Measurements from ENCODE around the gene KLK1. TPM values are rescaled to one million over a fixed set of nuclear protein-coding genes. Genes with fewer than 3 reads are reported as not detected.

KLK1 gene
- polyA plus RNA-seq, 1 of the 3 experiments (the other 2 are of a cell fraction), result not detected

DNA sequence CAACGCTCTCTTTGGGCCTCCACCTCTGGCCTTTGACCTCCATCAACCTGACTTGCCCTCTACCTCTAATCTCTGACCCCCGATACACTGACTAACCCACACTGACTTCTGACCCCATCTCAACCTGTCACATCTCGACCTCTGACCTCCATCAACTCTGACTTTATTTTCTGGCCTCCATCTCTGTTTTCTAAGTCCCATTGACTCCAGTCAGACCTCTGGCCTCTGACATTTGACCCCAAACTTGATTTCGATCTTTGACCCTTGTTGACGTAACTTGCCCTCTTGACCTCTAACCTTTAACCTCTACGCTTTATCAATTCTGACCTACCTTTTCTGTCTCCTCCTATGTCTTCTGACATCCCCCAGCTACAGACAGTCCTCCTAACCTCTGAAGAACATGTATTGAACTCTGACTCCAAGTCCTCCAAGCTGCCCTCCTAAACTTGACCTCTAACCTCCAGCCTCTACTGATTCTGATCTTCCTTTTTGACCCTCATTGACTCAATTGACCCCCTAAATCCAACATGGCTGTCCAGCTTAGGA, 32.6 kb downstream of the KLK1 start:
- Histone ChIP-seq H3K9me3 (no peaks in the 10 kb centered on the region), H3K9ac (no peak overlapping the region), H3K9me2 (no peaks in the 10 kb centered on the region), H3K4me3 (ENCODE audit: low read depth in 2 of 2, low read length in 1 of 2) (no peak overlapping the region), H3K4me1 (ENCODE audit: control insufficient read depth in 1 of 2, insufficient read depth in 2 of 2, low read depth in 1 of 2, low read length in 1 of 2) (no peaks in the 10 kb centered on the region; a peak in 1 of 4 replicates), H3K36me3 (replicated peaks in 1 of 2; ENCODE audit: control insufficient read depth in 1 of 2, insufficient read depth in 2 of 2, low read length in 1 of 2) (no peaks in the 10 kb centered on the region), H3K27me3 (ENCODE audit: insufficient read depth) (no peaks in the 10 kb centered on the region), H3K4me2 (no peak overlapping the region), H3K27ac (ENCODE audit: low read depth in 2 of 2, low read length in 1 of 2) (no peak overlapping the region), H2AFZ (ENCODE audit: low read depth) (no peak overlapping the region), H3K79me2 (ENCODE audit: insufficient read depth) (no peaks in the 10 kb centered on the region), H3F3A (replicated peaks; ENCODE audit: insufficient read depth) (peaks cover 4% of the 10 kb centered on the region), H4K20me1 (ENCODE audit: insufficient read depth) (peaks cover 6% of the 10 kb centered on the region; the same call in 1 of the 2 replicates)
- ChIA-PET CTCF (interaction anchor here (1.0 to 3.8 kb wide), 4 partner anchors 8 to 291 kb away, joined by 3 to 27 read pairs (median 4); no protein-coding TSS in a partner anchor), POLR2A (no interaction called here)
- 87% methylated on average over 6 of the region's 6 CpGs for WGBS (ENCODE audit: low lambda C conversion rate)
- TF ChIP-seq, protein P1, sequence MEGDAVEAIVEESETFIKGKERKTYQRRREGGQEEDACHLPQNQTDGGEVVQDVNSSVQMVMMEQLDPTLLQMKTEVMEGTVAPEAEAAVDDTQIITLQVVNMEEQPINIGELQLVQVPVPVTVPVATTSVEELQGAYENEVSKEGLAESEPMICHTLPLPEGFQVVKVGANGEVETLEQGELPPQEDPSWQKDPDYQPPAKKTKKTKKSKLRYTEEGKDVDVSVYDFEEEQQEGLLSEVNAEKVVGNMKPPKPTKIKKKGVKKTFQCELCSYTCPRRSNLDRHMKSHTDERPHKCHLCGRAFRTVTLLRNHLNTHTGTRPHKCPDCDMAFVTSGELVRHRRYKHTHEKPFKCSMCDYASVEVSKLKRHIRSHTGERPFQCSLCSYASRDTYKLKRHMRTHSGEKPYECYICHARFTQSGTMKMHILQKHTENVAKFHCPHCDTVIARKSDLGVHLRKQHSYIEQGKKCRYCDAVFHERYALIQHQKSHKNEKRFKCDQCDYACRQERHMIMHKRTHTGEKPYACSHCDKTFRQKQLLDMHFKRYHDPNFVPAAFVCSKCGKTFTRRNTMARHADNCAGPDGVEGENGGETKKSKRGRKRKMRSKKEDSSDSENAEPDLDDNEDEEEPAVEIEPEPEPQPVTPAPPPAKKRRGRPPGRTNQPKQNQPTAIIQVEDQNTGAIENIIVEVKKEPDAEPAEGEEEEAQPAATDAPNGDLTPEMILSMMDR (IDR thresholded peaks at IDR 0.05), result no peak
- TF ChIP-seq SMC3 (IDR thresholded peaks at IDR 0.05; ENCODE audit: low read depth, low read length), result no peak
- DNase-seq, result no peak

DNA sequence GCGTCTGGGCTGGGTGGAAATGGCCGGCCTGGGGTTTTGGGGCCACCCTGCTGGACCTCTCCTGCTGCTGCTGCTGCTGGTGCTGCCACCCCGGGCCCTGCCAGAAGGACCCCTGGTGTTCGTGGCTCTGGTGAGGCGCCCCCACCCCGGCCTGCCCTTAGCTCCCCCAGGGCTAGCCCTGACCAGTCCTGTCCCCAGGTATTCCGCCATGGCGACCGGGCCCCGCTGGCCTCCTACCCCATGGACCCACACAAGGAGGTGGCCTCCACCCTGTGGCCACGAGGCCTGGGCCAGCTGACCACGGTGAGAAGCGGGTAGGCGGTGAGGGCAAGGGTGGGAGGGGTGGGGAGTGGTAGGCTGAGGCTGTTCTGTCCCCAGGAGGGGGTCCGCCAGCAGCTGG, 33.2 kb downstream of the KLK1 start, which contains the start of gene ACP4:
ACP4 (plus strand) TSS at position 20 of the 400 bp plus-strand sequence; CDS start at position 20, 0 bp downstream.
- WGBS (ENCODE audit: low lambda C conversion rate), result 95% methylated on average over 11 of the region's 15 CpGs
- ChIA-PET CTCF (interaction anchor here (1.0 to 1.6 kb wide), 3 partner anchors 8 to 290 kb away, joined by 3 to 4 read pairs (median 4); no protein-coding TSS in a partner anchor), POLR2A (no interaction called here)
- peak; percentile 58 for DNase-seq
- Histone ChIP-seq H3K4me1 (ENCODE audit: control insufficient read depth in 1 of 2, insufficient read depth in 2 of 2, low read depth in 1 of 2, low read length in 1 of 2) (no peaks in the 10 kb centered on the region; a peak in 1 of 4 replicates), H3K9me3 (no peaks in the 10 kb centered on the region), H3K4me3 (ENCODE audit: low read depth in 2 of 2, low read length in 1 of 2) (no peak within 1 kb of the TSS), H3F3A (replicated peaks; ENCODE audit: insufficient read depth) (peaks cover 4% of the 10 kb centered on the region), H3K4me2 (no peak within 1 kb of the TSS), H3K27me3 (ENCODE audit: insufficient read depth) (no peaks in the 10 kb centered on the region), H3K9me2 (no peaks in the 10 kb centered on the region), H3K27ac (ENCODE audit: low read depth in 2 of 2, low read length in 1 of 2) (no peak within 1 kb of the TSS), H3K79me2 (ENCODE audit: insufficient read depth) (no peaks in the 10 kb centered on the region), H4K20me1 (ENCODE audit: insufficient read depth) (peaks cover under 1% of the 10 kb centered on the region; the same call in 1 of the 2 replicates), H3K9ac (no peak within 1 kb of the TSS), H2AFZ (ENCODE audit: low read depth) (no peak within 1 kb of the TSS), H3K36me3 (replicated peaks in 1 of 2; ENCODE audit: control insufficient read depth in 1 of 2, insufficient read depth in 2 of 2, low read length in 1 of 2) (no peaks in the 10 kb centered on the region)
- TF ChIP-seq, protein P2, sequence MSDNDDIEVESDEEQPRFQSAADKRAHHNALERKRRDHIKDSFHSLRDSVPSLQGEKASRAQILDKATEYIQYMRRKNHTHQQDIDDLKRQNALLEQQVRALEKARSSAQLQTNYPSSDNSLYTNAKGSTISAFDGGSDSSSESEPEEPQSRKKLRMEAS (IDR thresholded peaks at IDR 0.05; ENCODE audit: low read depth), result no peak
- TF ChIP-seq ELF1 (IDR thresholded peaks at IDR 0.05), result no peak
- TF ChIP-seq TEAD4 (IDR thresholded peaks at IDR 0.05; ENCODE audit: borderline replicate concordance, insufficient read depth), result no peak
- no peak for TF ChIP-seq TAF1 (IDR thresholded peaks at IDR 0.05; ENCODE audit: borderline replicate concordance, low read depth, low read length)
- TF ChIP-seq, protein P3, sequence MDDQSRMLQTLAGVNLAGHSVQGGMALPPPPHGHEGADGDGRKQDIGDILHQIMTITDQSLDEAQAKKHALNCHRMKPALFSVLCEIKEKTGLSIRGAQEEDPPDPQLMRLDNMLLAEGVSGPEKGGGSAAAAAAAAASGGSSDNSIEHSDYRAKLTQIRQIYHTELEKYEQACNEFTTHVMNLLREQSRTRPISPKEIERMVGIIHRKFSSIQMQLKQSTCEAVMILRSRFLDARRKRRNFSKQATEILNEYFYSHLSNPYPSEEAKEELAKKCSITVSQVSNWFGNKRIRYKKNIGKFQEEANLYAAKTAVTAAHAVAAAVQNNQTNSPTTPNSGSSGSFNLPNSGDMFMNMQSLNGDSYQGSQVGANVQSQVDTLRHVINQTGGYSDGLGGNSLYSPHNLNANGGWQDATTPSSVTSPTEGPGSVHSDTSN (IDR thresholded peaks at IDR 0.05), result no peak
- TF ChIP-seq RAD21 (IDR thresholded peaks at IDR 0.05; ENCODE audit: low read length), result no peak
- no peak for TF ChIP-seq RXRA (IDR thresholded peaks at IDR 0.05; ENCODE audit: borderline replicate concordance, low read depth)
- TF ChIP-seq RCOR1 (IDR thresholded peaks at IDR 0.05; ENCODE audit: low read length), result no peak
- TF ChIP-seq, protein P4, sequence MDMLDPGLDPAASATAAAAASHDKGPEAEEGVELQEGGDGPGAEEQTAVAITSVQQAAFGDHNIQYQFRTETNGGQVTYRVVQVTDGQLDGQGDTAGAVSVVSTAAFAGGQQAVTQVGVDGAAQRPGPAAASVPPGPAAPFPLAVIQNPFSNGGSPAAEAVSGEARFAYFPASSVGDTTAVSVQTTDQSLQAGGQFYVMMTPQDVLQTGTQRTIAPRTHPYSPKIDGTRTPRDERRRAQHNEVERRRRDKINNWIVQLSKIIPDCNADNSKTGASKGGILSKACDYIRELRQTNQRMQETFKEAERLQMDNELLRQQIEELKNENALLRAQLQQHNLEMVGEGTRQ (IDR thresholded peaks at IDR 0.05; ENCODE audit: borderline replicate concordance, low read depth, low read length), result no peak
- no peak for TF ChIP-seq TCF12 (IDR thresholded peaks at IDR 0.05)
- TF ChIP-seq FOXM1 (IDR thresholded peaks at IDR 0.05; ENCODE audit: low read depth), result no peak
- no peak for TF ChIP-seq SMC3 (IDR thresholded peaks at IDR 0.05; ENCODE audit: low read depth, low read length)
- no peak for TF ChIP-seq MEF2A (IDR thresholded peaks at IDR 0.05; ENCODE audit: borderline replicate concordance, low read depth)
- TF ChIP-seq YY1 (IDR thresholded peaks at IDR 0.05; ENCODE audit: low read depth), result no peak
- no peak for TF ChIP-seq GATA2 (CRISPR knock-in tag; IDR thresholded peaks at IDR 0.05)
- TF ChIP-seq RFX5 (IDR thresholded peaks at IDR 0.05; ENCODE audit: low read length), result no peak
- TF ChIP-seq NRF1 (IDR thresholded peaks at IDR 0.05; ENCODE audit: low read depth, low read length), result no peak
